Hepatocyte (in vitro differentiated cells): ENCODE results near the gene SPSB1. TPM values are rescaled to one million over a fixed set of nuclear protein-coding genes. Genes with fewer than 3 reads are reported as not detected.

Experiments
- DNase-seq: peaks from one replicate; pipeline ENCODE4 v3.0.0-alpha.2; 2016; ENCODE audit warnings: low spot score
- H2AFZ ChIP-seq: fragments of 200-600 bp; sonication (generic); 2 replicates; pipeline ENCODE4 v1.6.0; 2016; ENCODE audit warnings: antibody characterized with exemption, mild to moderate bottlenecking
- H3K27ac ChIP-seq: fragments of 200-600 bp; sonication (generic); 2 replicates; pipeline ENCODE4 v1.5.1; 2016; ENCODE audit warnings: mild to moderate bottlenecking
- H3K27me3 ChIP-seq: fragments of 200-600 bp; sonication (generic); 2 replicates; pipeline ENCODE4 v1.6.1; 2016
- H3K36me3 ChIP-seq: fragments of 200-600 bp; sonication (generic); replicated peaks from 2 replicates; pipeline ENCODE4 v1.5.1; 2016; ENCODE audit warnings: low read depth; ENCODE audit not compliant: insufficient read depth
- H3K4me1 ChIP-seq: fragments of 200-600 bp; sonication (generic); 2 replicates; pipeline ENCODE4 v1.5.1; 2016; ENCODE audit warnings: mild to moderate bottlenecking, moderate library complexity; ENCODE audit not compliant: insufficient read depth
- H3K4me2 ChIP-seq: fragments of 200-600 bp; sonication (generic); 2 replicates; pipeline ENCODE4 v1.6.0; 2016
- H3K4me3 ChIP-seq: fragments of 200-600 bp; sonication (generic); 2 replicates; pipeline ENCODE4 v1.5.1; 2016; ENCODE audit warnings: mild to moderate bottlenecking
- H3K79me2 ChIP-seq: fragments of 200-600 bp; sonication (generic); 2 replicates; pipeline ENCODE4 v1.6.0; 2017; ENCODE audit warnings: mild to moderate bottlenecking
- H3K9me2 ChIP-seq: fragments of 200-600 bp; sonication (generic); replicated peaks from 2 replicates; pipeline ENCODE4 v1.6.0; 2017; ENCODE audit warnings: mild to moderate bottlenecking; ENCODE audit not compliant: insufficient read depth
- H3K9me3 ChIP-seq: fragments of 200-600 bp; sonication (generic); 2 replicates; pipeline ENCODE4 v1.5.1; 2016; ENCODE audit warnings: low read depth, mild to moderate bottlenecking
- H4K20me1 ChIP-seq: fragments of 200-600 bp; sonication (generic); 2 replicates; pipeline ENCODE4 v1.6.0; 2016; ENCODE audit warnings: mild to moderate bottlenecking; ENCODE audit not compliant: insufficient read depth, poor library complexity, severe bottlenecking
- CTCF ChIP-seq: fragments of 200-600 bp; sonication (generic); IDR thresholded peaks from 2 replicates; pipeline ENCODE4 v1.5.1; 2016; ENCODE audit warnings: antibody characterized with exemption, mild to moderate bottlenecking; ENCODE audit not compliant: poor library complexity
- EZH2 ChIP-seq: fragments of 200-600 bp; sonication (generic); IDR thresholded peaks from 2 replicates; pipeline ENCODE4 v1.6.1; 2016; ENCODE audit warnings: antibody characterized with exemption, mild to moderate bottlenecking, borderline replicate concordance
- EZH2phosphoT487 ChIP-seq: fragments of 200-600 bp; sonication (generic); IDR thresholded peaks from one replicate; pipeline ENCODE4 v1.6.1; 2018; ENCODE audit warnings: antibody characterized with exemption, mild to moderate bottlenecking, low read depth, moderate library complexity; ENCODE audit not compliant: unreplicated experiment, severe bottlenecking
- WGBS: methylation state at CpG from one replicate; pipeline ENCODE4 v1.1.6; 2016; ENCODE audit warnings: low lambda C conversion rate; ENCODE audit errors: missing lambda C conversion rate; 5-methylcytosine and 5-hydroxymethylcytosine counted together
- polyA plus RNA-seq: library from polyadenylated mRNA; unstranded; fragments of >200 nt; fragmentation: Nextera tagmentation; extraction: Ambion mirVana; gene quantifications from 2 replicates; pipeline ENCODE4 v1.2.1, GENCODE V29; 2016
- total RNA-seq: library from RNA; depleted of rRNA; stranded (reverse); fragments of >200 nt; gene quantifications from 2 replicates; pipeline ENCODE4 v1.2.3, GENCODE V29; 2014

Gene SPSB1
- total and polyA plus RNA-seq, 2 experiments from 2014 or later: 61.3 to 102 TPM

- no peaks in the 10 kb centered on the region for H3K79me2 ChIP-seq
- no peaks in the 10 kb centered on the region for H3K9me2 ChIP-seq
- H3K27me3 ChIP-seq: no peaks in the 10 kb centered on the region
- no peak for DNase-seq
- TF ChIP-seq EZH2: no peak
- no peak for TF ChIP-seq EZH2phosphoT487
- no peak for TF ChIP-seq CTCF
- WGBS: 79% methylated on average over 7 of the region's 7 CpGs
- no peaks in the 10 kb centered on the region for H4K20me1 ChIP-seq
- H3K4me2 ChIP-seq: no peak overlapping the region
- no peaks in the 10 kb centered on the region for H3K36me3 ChIP-seq
- no peaks in the 10 kb centered on the region for H3K9me3 ChIP-seq
- peak overlapping the region; percentile 76 for H3K27ac ChIP-seq
- H3K4me1 ChIP-seq: peaks cover 35% of the 10 kb centered on the region
- no peak overlapping the region for H2AFZ ChIP-seq
- H3K4me3 ChIP-seq: no peak overlapping the region
These were observed 109.5 kb downstream of the SPSB1 start for GRCh38 chr1:9402256-9402616.

GRCh38 chr1:9402717-9403225 lies 110.1 kb downstream of the SPSB1 start:
- Histone ChIP-seq H2AFZ (no peak overlapping the region), H3K9me3 (no peaks in the 10 kb centered on the region), H4K20me1 (no peaks in the 10 kb centered on the region), H3K4me3 (no peak overlapping the region), H3K9me2 (no peaks in the 10 kb centered on the region), H3K4me1 (peaks cover 35% of the 10 kb centered on the region), H3K79me2 (no peaks in the 10 kb centered on the region), H3K27me3 (no peaks in the 10 kb centered on the region), H3K27ac (no peak overlapping the region), H3K36me3 (no peaks in the 10 kb centered on the region), H3K4me2 (no peak overlapping the region)
- DNase-seq: no peak
- no peak for TF ChIP-seq EZH2phosphoT487
- TF ChIP-seq EZH2: no peak
- no peak for TF ChIP-seq CTCF
- WGBS: 90% methylated on average over 13 of the region's 13 CpGs

- H3K27ac ChIP-seq: no peak overlapping the region
- H3K9me2 ChIP-seq: no peaks in the 10 kb centered on the region
- no peak overlapping the region for H2AFZ ChIP-seq
- WGBS: 88% methylated on average over 15 of the region's 15 CpGs
- H4K20me1 ChIP-seq: no peaks in the 10 kb centered on the region
- DNase-seq: no peak
- no peaks in the 10 kb centered on the region for H3K9me3 ChIP-seq
- H3K4me3 ChIP-seq: no peak overlapping the region
- no peaks in the 10 kb centered on the region for H3K27me3 ChIP-seq
- H3K79me2 ChIP-seq: no peaks in the 10 kb centered on the region
- no peaks in the 10 kb centered on the region for H3K36me3 ChIP-seq
- H3K4me2 ChIP-seq: no peak overlapping the region
- no peak for TF ChIP-seq EZH2phosphoT487
- TF ChIP-seq CTCF: no peak
- TF ChIP-seq EZH2: no peak
- peaks cover 29% of the 10 kb centered on the region for H3K4me1 ChIP-seq
These were observed 111.6 kb downstream of the SPSB1 start for GRCh38 chr1:9404117-9404914.
